Stimulated activated memory B cell treated with anti-CD40 and anti-IgM and Interleukin-4, amounts not matched to agents 10 μg/mL and 1 μg/mL and 100 μg/mL, for 72 hours (primary cell): ENCODE results near the gene RUVBL1.

Experiments
- ATAC-seq: fragments of 150-1000 bp; cut with Tn5 transposase; 2 replicates; pipeline ENCODE4 v1.10.0; 2021
- H3K27ac Mint-ChIP-seq: one replicate; pipeline ENCODE4 v1.8.0; 2022; ENCODE audit warnings: mild to moderate bottlenecking, mixed read lengths
- H3K27me3 Mint-ChIP-seq: one replicate; pipeline ENCODE4 v1.8.0; 2022; ENCODE audit warnings: mixed read lengths
- H3K36me3 Mint-ChIP-seq: one replicate; pipeline ENCODE4 v1.8.0; 2022; ENCODE audit warnings: mixed read lengths
- H3K4me1 Mint-ChIP-seq: one replicate; pipeline ENCODE4 v1.8.0; 2022; ENCODE audit warnings: mixed read lengths
- H3K4me3 Mint-ChIP-seq: one replicate; pipeline ENCODE4 v1.8.0; 2022; ENCODE audit warnings: mild to moderate bottlenecking, moderate library complexity, mixed read lengths
- H3K9me3 Mint-ChIP-seq: one replicate; pipeline ENCODE4 v1.8.0; 2022; ENCODE audit warnings: mixed read lengths

The RUVBL1 gene

DNA sequence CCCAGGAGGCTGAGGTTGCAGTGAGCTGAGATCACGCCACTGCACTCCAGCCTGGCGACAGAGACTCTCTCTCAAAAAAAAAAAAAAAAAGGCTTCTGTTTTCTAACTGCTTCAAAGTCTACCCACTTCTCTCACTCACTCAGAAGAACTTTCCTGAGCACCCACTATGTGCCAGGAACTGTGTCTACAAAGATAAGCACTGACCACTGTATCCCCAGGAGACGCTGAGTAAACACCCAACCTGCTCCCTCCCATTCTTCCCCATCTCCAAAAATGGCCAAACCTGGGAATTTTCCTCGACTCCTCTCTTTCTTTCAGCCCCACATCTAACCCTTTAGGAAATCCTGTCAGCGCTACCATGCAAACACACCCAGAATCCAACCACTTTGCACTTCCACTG lies 12.5 kb downstream of the RUVBL1 start:
- Mint-ChIP-seq H3K27me3 (no peaks in the 10 kb centered on the region), H3K4me3 (no peak overlapping the region), H3K4me1 (peaks cover 29% of the 10 kb centered on the region)

DNA sequence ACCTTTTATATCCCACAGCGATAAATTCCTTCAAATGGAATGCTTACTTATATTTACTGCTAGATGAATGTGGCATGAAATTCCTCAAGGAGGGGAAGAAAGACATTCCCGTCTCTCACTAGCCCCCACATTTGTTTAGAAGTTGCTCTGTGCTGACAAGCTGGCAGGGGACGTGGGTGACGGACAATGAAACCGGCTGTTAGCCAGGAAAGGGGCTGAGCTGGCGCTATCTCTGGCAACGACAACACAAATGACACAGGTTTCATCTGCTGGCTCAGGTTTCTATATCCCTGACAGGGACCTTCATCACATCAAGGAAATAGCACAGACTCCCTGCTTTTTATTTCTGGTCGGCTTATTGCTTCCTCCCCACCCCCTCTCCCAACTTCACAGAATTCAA lies 15.8 kb downstream of the RUVBL1 start:
- Mint-ChIP-seq H3K36me3 (peaks cover 48% of the 10 kb centered on the region), H3K27me3 (no peaks in the 10 kb centered on the region), H3K9me3 (no peaks in the 10 kb centered on the region), H3K4me1 (peaks cover 8% of the 10 kb centered on the region), H3K4me3 (no peak overlapping the region), H3K27ac (no peak overlapping the region)
- no peak for ATAC-seq

More for the DNA sequence above, 12.5 kb downstream of the RUVBL1 start:
- Mint-ChIP-seq H3K36me3 (peaks cover 39% of the 10 kb centered on the region), H3K9me3 (no peaks in the 10 kb centered on the region), H3K27ac (peak overlapping the region; percentile 87)
- ATAC-seq, result no peak

DNA sequence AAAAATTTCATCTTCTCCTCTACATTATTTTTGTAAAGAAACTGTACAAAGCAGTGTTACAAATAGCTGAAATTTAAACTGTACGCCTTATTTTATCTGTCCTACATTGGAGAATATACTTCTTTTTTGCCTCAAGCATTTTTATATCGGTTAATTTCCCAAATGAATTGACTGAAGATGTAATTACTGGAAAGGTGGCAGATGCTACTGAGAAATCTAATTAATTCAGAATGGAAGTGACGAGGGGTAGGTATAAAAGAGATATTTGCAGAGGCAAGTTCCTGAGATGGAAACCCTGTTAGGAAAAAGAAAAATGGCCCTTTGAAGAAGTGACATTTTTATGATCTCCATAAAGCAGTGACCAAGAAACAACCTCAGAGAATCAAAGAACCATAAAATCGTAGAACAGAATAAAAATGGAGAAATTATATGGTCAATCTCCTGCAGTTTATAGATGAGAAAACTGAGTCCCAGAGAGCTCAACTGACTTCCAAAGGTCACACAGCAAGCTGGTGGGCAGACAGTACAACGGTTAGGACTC lies 20.4 kb downstream of the RUVBL1 start:
- ATAC-seq, result no peak
- no peak overlapping the region for H3K4me3 Mint-ChIP-seq
- no peaks in the 10 kb centered on the region for H3K9me3 Mint-ChIP-seq
- peaks cover 65% of the 10 kb centered on the region for H3K36me3 Mint-ChIP-seq
- H3K4me1 Mint-ChIP-seq, result no peaks in the 10 kb centered on the region
- no peak overlapping the region for H3K27ac Mint-ChIP-seq
- H3K27me3 Mint-ChIP-seq, result no peaks in the 10 kb centered on the region

DNA sequence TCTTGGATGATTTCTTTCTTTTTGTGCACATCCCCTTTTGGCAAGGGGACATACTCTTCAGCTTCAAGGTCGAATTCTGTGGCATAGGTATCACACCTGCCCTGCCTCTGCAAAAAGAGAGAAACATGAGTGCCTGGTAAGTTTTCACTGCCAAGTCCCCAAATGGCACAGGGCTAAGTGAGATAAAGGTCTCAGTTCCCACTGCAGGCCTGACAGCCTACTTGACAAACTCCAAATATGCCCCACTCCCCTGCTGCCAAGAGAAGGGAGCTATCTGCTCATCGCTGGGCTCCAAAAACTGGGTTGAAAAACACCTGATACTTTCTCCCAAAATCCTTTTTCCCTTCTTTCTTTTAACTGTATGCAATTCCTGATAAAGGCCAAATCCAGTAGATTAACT lies 23.0 kb downstream of the RUVBL1 start:
- H3K27me3 Mint-ChIP-seq, result no peaks in the 10 kb centered on the region
- peaks cover 75% of the 10 kb centered on the region for H3K36me3 Mint-ChIP-seq
- no peak overlapping the region for H3K27ac Mint-ChIP-seq
- no peaks in the 10 kb centered on the region for H3K4me1 Mint-ChIP-seq
- no peak overlapping the region for H3K4me3 Mint-ChIP-seq
- no peak for ATAC-seq
- no peaks in the 10 kb centered on the region for H3K9me3 Mint-ChIP-seq

DNA sequence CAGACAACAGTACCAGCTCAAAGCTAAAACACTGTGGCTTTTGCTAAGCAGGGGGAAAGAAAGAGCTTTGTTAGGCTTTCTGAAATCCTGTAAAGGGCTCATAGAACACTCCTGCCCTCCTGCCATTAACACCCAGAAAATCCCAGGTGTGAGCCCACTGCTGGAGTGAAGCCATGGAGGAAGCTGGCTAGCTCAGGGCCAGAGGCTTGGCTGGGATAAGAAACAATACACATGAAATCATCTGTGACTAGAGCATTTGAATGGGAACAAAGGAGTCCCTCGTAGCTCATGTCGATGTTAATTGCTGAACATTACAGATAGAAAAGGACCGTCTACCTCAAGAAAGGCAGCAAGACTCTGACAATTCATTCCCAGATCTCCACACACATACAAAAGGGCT lies 23.5 kb downstream of the RUVBL1 start:
- Mint-ChIP-seq H3K27me3 (no peaks in the 10 kb centered on the region), H3K9me3 (no peaks in the 10 kb centered on the region), H3K36me3 (peaks cover 79% of the 10 kb centered on the region), H3K4me1 (peaks cover 4% of the 10 kb centered on the region), H3K27ac (no peak overlapping the region), H3K4me3 (no peak overlapping the region)
- ATAC-seq, result no peak

DNA sequence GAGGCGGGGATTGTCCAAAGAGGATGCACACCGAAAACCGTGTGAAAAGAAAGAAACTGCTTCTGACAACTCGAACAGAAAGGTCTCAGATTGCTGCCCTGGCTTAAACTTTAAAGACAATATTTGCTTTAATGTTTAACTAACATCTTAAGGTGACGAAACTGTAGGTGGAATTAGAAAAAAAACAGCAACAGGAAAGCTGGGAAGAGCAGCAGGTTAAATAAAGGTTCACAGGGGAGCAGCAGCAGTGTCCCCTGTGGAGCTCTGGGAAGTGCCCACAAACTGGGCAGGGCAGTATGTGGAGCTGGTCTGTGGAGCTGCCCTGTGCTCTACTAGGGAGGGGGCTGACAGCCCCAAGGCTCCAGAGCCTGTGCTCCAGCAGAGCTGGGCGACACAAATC lies 25.4 kb downstream of the RUVBL1 start:
- no peaks in the 10 kb centered on the region for H3K27me3 Mint-ChIP-seq
- no peaks in the 10 kb centered on the region for H3K9me3 Mint-ChIP-seq
- no peak for ATAC-seq
- peaks cover 6% of the 10 kb centered on the region for H3K4me1 Mint-ChIP-seq
- peaks cover 83% of the 10 kb centered on the region for H3K36me3 Mint-ChIP-seq
- H3K4me3 Mint-ChIP-seq, result no peak overlapping the region
- H3K27ac Mint-ChIP-seq, result no peak overlapping the region

DNA sequence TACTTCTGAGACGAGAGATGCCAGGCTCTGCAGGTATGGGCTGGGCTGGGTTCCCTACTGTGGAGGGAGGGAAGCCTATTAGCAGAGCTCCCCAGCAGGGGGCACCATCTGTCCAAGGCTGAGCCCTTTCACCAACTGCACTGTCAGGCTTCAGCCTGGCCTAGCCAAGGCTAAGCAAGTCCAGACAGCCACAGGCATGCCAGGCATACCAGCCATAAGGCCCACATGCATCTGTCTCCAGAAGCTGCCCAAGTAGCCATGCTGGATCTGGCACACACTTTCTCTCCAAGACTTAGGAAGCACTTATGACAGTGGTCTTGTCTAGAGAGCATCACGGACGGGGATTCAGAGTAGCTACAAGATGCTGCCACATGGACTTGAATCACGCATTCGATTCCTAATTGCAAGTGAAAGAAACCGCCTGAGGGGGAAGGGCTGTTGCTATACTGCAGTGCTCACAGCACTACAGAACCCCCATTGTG lies 28.3 kb downstream of the RUVBL1 start:
- H3K27ac Mint-ChIP-seq, result peak overlapping the region; percentile 43
- H3K4me3 Mint-ChIP-seq, result no peak overlapping the region
- H3K36me3 Mint-ChIP-seq, result peaks cover 71% of the 10 kb centered on the region
- ATAC-seq, result peak; percentile 94
- H3K9me3 Mint-ChIP-seq, result no peaks in the 10 kb centered on the region
- H3K4me1 Mint-ChIP-seq, result peaks cover 6% of the 10 kb centered on the region
- H3K27me3 Mint-ChIP-seq, result no peaks in the 10 kb centered on the region

DNA sequence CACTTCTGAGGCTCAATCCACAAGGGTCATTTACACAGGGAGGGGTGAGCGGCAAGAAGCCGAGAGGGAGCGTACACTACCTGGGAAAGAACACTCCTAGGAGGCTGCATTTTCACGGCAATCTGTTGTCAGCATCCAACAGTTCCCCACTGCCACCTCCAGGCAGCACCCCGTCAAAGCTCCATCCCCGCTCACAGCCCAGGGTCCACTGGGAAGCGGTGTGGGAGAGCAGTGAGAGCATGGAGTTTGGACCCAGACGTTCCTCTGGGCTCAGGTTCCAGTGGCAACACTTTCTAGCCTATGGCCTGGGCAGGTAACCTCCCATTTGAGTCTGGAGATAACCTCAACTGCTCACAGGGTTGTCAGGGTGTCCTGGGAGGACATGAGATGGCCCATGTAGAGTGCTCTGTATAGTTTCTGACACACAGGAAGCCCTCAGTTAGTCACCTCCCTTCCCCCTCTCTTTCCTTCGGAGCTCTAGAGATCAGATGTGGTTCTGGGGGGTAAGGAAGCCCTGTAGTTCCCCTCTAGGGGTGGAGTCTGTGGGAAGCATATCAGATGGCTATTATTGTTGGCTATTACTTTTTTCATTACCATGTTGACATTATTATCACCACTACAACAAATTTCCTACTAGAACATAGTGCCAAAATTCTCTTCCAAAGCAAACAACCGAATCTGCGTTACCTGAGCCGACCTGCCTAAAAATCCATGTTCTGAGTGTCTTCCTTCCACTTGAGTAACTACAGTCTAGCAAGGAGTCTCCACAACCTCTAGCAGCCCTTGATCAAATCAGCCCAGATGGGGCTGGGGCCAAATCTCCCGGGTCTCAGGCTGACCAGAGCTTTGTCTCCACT lies 29.1 kb downstream of the RUVBL1 start:
- Mint-ChIP-seq H3K27ac (peak overlapping the region; percentile 43), H3K36me3 (peaks cover 68% of the 10 kb centered on the region), H3K9me3 (no peaks in the 10 kb centered on the region), H3K4me3 (no peak overlapping the region), H3K27me3 (no peaks in the 10 kb centered on the region), H3K4me1 (peaks cover 6% of the 10 kb centered on the region)
- no peak for ATAC-seq

DNA sequence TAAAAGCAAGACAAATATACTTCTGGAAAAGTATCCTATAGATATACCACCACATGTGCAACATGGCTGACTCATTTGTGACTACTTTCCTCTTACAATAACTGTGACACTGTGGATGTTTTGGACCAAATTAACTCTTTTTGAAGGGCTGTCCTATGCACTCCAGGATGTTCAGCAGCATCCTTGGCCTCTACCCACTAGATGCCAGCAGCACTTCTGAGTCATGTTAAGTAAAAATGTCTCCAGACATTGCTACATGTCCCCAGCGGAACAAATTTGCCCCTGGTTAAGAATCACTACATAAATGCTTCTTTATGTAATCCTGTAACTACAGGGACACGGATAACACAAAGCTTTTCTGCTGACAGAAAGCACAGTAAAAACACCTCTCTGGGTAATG lies 32.0 kb downstream of the RUVBL1 start:
- no peak overlapping the region for H3K4me3 Mint-ChIP-seq
- H3K27me3 Mint-ChIP-seq, result no peaks in the 10 kb centered on the region
- H3K4me1 Mint-ChIP-seq, result peaks cover 6% of the 10 kb centered on the region
- no peaks in the 10 kb centered on the region for H3K9me3 Mint-ChIP-seq
- peaks cover 55% of the 10 kb centered on the region for H3K36me3 Mint-ChIP-seq
- no peak overlapping the region for H3K27ac Mint-ChIP-seq
- ATAC-seq, result no peak

DNA sequence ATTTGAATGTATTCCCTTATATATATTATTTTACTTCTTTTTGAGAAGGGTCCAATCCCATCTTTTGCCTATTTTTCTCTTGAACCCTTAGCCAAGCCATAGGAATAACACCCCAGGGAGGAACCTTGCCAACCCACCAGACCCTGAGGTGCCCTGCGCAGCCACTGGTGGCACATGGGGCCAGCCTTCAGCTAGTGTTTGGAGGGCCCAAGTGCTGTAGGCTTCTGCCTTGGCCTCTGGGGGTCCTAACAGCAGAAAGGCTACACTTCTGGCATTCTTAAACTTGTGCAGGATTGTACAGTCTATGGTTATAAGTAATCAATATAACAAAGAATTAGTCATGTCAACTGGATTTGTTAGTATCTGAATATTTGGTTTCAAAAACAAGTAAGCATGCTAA lies 34.5 kb downstream of the RUVBL1 start:
- Mint-ChIP-seq H3K27ac (no peak overlapping the region), H3K36me3 (peaks cover 53% of the 10 kb centered on the region), H3K4me1 (no peaks in the 10 kb centered on the region), H3K27me3 (no peaks in the 10 kb centered on the region), H3K9me3 (no peaks in the 10 kb centered on the region), H3K4me3 (no peak overlapping the region)
- no peak for ATAC-seq

DNA sequence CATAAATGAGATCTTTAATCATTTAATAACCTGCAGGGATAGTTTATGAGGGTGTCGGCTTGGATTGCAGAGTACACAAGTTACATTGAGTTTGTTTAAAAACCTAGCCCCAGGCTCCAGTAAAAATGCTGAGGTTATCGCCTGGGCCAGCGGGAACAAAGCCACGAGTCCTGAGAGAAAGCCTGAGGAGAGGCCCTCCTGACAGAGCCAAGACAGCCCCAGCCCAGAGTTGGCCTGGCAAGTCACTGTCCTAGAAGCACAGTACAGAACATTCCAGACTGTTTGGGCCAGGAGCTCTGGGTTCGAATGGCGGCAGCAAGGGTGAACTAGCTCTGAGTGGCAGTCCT lies 39.0 kb downstream of the RUVBL1 start:
- Mint-ChIP-seq H3K9me3 (no peaks in the 10 kb centered on the region), H3K4me1 (no peaks in the 10 kb centered on the region), H3K27ac (no peak overlapping the region), H3K27me3 (no peaks in the 10 kb centered on the region), H3K4me3 (no peak overlapping the region), H3K36me3 (peaks cover 73% of the 10 kb centered on the region)
- ATAC-seq, result no peak

DNA sequence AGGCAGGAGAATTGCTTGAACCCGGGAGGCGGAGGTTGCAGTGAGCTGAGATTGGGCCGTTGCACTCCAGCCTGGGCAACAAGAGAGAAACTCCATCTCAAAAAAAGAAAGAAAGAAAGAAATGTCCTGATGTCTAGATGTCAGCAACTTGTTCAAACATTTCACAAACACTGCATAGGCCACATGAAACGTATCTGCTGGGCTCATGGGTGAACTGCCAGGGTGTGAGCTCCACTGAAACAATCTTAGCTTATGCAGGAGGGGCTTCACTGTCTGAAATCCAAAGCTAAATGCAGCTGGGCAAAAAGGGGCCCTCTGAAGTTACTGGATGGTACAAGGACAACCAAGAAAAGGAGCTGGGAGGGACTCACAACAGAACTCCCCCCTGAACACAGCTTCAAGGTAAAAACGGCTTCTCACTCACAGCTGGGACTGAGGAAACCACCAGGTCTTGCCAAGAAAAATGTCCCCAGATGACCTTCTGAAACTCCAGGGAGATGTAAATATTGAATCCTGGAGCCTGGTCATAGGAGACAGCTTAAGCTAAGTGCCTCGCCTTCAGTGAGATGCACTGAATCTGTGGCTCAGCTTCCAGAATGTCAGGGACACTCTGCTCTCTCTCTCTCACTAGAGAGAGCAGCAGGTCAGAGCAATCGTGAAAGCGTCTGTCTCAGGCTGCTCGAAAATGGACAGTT lies 39.5 kb downstream of the RUVBL1 start:
- Mint-ChIP-seq H3K36me3 (peaks cover 78% of the 10 kb centered on the region), H3K4me3 (no peak overlapping the region), H3K27me3 (no peaks in the 10 kb centered on the region), H3K27ac (no peak overlapping the region), H3K4me1 (no peaks in the 10 kb centered on the region), H3K9me3 (no peaks in the 10 kb centered on the region)
- no peak for ATAC-seq

DNA sequence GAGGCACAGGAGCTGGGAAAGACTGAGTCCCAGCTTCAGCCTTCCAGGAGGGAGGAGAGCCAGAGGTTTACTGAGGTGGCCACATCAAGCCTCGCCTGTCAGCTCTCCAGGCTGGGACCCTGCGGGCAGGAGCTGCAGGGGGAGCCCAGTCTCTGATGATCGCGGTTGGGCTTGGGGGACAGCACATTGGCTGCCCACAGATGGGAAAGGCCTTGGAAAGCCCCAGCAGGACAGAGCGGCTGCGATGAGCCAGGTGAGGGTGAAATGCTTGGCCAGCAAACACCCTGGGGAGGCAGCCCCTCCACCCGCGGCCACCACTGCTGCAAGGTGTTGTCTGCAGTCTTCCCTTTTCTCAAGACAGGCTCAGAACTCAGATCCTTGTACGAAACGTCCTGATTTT lies 40.2 kb downstream of the RUVBL1 start:
- H3K27me3 Mint-ChIP-seq, result no peaks in the 10 kb centered on the region
- H3K4me3 Mint-ChIP-seq, result no peak overlapping the region
- H3K4me1 Mint-ChIP-seq, result no peaks in the 10 kb centered on the region
- H3K27ac Mint-ChIP-seq, result no peak overlapping the region
- H3K9me3 Mint-ChIP-seq, result no peaks in the 10 kb centered on the region
- no peak for ATAC-seq
- peaks cover 86% of the 10 kb centered on the region for H3K36me3 Mint-ChIP-seq

DNA sequence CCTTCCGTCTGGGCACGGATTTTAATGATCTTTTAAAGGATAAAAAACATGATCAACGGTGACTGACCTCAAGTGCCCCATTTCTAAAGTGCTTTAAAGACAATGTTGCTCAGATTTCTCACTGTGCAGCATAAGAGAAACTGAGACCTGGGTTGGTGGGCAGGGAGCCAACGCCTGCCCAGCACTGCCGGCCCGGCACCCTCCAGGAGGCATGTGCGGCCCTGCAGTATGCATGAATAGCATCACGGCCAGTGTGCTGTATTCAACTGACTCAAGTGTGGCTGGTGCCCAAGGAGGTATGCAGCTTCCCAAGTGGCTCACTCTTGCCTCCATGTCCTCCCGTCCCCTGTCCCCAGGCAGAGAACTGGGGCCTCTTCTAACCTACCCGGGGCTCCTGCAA lies 41.1 kb downstream of the RUVBL1 start:
- H3K9me3 Mint-ChIP-seq, result no peaks in the 10 kb centered on the region
- no peak for ATAC-seq
- H3K27ac Mint-ChIP-seq, result no peak overlapping the region
- H3K27me3 Mint-ChIP-seq, result no peaks in the 10 kb centered on the region
- H3K4me3 Mint-ChIP-seq, result no peak overlapping the region
- H3K36me3 Mint-ChIP-seq, result peaks cover 86% of the 10 kb centered on the region
- H3K4me1 Mint-ChIP-seq, result no peaks in the 10 kb centered on the region

DNA sequence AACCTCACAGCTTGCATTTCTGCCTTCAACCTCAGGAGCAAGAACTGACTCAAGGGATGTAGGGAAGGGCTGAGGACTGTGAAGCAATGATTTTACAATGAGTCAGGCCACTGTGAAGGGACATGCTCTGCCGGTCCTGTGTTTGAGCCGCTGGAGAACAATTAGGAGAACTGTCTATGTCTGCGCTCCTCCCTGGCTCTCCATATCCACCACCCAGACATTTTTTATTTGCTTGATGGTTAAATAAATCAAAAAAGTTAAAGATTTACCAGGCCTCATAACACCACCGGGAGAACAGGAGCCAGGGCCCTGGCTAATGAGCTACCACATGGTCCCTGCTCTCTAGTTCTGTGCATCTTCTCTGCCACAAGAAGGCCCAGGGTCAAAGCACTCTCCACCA lies 41.8 kb downstream of the RUVBL1 start:
- Mint-ChIP-seq H3K27me3 (no peaks in the 10 kb centered on the region), H3K27ac (no peak overlapping the region), H3K4me1 (no peaks in the 10 kb centered on the region), H3K9me3 (no peaks in the 10 kb centered on the region), H3K4me3 (no peak overlapping the region), H3K36me3 (peaks cover 79% of the 10 kb centered on the region)
- ATAC-seq, result no peak

DNA sequence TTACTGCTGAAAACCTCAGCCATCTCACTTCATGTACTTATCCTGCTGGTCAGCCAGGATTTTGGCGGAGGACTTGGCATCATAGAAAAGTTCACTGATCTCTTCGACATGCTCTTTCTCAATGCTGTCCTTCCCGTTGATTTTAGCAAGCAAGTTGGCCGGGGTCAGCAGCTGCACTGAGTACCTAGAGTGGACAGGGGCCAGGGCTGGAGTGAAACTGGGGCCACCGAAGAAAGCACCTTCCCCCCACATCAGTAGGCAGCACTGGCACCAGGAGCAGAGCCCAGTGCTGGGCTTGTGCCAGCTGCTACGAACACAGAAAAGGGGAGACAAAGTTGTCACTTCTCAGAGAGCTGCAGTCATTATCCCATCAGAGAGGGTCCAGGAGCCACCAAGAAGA lies 42.4 kb downstream of the RUVBL1 start:
- Mint-ChIP-seq H3K4me3 (no peak overlapping the region), H3K4me1 (peaks cover under 1% of the 10 kb centered on the region), H3K9me3 (no peaks in the 10 kb centered on the region), H3K36me3 (peaks cover 72% of the 10 kb centered on the region), H3K27me3 (no peaks in the 10 kb centered on the region), H3K27ac (no peak overlapping the region)
- no peak for ATAC-seq
